OCI-LY1 (cell line): ENCODE measurements around the gene CAT.

Experiments used
- EZH2 ChIP-seq: fragments of 200-600 bp; sonication (generic), shearing (Covaris generic); IDR thresholded peaks from 2 replicates; pipeline ENCODE4 v1.8.0; 2017; ENCODE audit warnings: borderline replicate concordance, mixed run types, mild to moderate bottlenecking, antibody characterized with exemption, low read length, moderate library complexity, mixed read lengths
- TF ChIP-seq, protein P1 (sequence below): fragments of 200-600 bp; sonication (generic), shearing (Covaris generic); IDR thresholded peaks from 2 replicates; pipeline ENCODE4 v1.5.1; 2017; ENCODE audit warnings: mild to moderate bottlenecking, antibody characterized with exemption, low read length, moderate library complexity, mixed read lengths

DNA sequence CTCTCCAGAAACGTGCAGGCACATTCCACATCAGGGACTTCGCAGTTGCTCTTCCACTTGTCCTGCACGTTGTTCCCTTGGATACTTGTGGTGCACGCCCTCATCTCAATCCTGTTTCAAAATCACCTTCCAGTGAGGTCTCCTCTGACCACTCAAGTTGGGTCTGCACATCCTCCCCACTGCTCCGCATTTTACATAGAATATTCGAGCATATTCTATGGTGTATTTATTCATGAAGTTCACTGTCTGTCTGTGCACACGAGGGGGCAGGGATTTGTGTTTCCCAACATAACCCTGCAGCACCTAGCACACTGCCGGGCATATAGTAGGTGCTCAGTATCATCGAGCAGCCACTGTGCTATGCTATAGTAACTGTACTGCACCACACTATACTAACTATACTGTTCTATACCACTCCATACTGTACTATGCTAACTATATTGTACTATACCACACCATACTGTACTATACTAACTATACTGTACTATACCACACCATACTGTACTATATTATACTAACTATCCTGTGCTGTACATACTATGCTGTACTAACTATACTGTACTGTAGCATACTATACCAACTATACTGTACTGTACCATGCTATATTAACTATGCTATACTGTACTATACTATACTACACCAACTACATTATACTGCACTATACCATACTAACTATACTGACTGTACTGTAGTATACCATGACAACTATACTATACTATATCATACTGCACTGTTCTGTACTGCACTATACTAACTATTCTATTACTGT is 44.6 kb downstream of the CAT start:
- TF ChIP-seq EZH2: no peak
- TF ChIP-seq, protein P1, sequence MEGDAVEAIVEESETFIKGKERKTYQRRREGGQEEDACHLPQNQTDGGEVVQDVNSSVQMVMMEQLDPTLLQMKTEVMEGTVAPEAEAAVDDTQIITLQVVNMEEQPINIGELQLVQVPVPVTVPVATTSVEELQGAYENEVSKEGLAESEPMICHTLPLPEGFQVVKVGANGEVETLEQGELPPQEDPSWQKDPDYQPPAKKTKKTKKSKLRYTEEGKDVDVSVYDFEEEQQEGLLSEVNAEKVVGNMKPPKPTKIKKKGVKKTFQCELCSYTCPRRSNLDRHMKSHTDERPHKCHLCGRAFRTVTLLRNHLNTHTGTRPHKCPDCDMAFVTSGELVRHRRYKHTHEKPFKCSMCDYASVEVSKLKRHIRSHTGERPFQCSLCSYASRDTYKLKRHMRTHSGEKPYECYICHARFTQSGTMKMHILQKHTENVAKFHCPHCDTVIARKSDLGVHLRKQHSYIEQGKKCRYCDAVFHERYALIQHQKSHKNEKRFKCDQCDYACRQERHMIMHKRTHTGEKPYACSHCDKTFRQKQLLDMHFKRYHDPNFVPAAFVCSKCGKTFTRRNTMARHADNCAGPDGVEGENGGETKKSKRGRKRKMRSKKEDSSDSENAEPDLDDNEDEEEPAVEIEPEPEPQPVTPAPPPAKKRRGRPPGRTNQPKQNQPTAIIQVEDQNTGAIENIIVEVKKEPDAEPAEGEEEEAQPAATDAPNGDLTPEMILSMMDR: no peak
